ENCODE results near the gene PAQR3.
"Not testable (repeated sequence)": the region's sequence is repeated elsewhere in the genome, so short reads cannot be mapped to it uniquely, and the experiment has no call there.

PAQR3 gene

DNA sequence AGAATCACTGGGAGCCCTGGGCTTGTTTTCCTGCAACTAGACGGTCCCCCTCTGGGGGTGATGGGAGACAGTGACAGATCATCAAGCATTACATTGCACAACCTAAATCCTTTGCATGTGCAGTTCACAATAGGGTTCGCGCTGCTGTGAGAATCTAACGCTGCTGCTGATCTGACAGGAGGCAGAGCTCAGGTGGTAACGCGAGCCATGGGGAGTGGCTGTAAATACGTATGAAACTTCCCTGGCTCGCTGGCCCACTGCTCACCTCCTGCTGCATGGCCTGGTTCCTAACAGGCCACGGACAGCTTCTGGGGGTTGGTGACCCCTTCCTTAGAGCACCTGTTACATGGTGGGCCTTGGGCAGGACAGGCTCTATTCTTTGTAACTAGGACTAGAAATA lies 10.4 kb downstream of the PAQR3 start:
- DNase-seq (ENCODE audit: low read depth, low spot score) = no peak

DNA sequence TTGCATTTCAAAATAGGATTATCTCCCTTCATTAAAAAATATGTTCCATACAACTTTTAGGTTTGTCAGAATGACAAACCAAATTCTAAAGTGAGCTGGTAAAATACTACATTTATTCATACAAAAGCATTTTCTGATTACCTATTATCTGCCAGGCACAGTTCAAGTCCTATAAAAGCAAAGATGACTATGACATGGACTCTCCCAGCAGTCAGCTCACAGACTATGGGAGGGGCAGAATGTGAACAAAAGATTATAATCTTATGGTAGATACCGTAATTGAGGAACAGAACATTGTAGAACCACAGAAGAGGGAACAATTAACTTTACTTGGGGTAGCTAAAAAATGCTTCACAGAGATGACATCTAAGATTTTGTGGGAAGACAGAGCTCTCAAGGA lies 12.4 kb downstream of the PAQR3 start:
- DNase-seq (ENCODE audit: low read depth, low spot score) = no peak

DNA sequence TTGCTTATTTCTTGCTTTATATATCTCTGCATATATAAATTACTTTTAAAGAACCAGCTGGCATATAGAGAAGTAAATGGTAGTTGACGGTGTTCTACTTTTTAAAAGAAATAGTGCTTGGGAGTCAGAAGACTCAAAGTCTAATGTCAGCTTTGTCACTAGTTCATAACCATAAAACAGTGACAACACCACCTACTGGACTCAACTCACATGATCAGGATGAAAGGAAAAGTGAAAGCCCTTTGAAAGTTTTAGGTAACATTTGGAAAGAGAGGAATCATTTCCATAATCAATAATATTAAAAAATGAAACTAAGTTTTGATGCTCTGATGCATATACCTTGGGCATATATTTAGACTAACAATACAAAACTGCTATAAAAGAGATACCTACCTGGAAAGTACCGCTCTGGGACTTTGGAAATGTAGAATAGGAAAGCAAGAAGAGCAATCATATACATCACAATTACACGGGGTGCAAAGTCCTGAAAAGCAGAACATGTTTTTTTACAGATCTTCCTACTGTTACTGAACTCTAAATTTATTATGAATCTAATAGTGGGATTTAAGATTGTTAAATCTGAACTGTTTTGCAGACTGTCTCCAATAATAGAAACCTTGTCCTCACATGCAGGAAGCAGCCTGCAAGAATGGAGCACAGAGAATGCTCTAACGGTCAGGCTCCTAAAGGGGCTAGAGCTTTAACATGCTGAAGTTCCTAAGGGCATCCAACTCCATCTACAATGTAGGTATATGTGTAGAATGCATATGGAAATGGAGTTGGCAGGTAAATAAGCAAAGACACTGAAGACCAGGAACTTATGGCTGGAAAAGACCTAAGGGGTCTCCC lies 15.6 kb downstream of the PAQR3 start:
- no peak for DNase-seq (ENCODE audit: low read depth, low spot score)

DNA sequence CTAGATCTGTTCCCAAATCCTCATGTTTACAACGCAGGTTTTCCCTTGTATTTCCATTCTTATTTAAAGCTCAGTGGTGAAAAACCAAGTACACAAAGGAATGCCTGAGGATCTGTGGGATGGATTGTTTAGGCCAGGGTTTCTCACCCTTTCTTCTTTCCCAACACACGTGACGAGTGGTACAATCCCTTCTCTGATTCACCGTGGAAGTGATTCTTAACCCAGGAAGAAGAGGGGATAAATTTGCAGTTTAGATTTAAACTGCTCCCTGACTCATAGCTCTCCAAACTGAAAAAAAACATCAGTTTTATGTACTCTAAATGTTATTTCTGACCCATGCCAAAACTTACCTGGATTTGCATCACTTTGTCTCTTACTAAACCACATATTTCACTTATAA lies 17.0 kb downstream of the PAQR3 start:
- no peak for DNase-seq (ENCODE audit: low read depth, low spot score)

DNA sequence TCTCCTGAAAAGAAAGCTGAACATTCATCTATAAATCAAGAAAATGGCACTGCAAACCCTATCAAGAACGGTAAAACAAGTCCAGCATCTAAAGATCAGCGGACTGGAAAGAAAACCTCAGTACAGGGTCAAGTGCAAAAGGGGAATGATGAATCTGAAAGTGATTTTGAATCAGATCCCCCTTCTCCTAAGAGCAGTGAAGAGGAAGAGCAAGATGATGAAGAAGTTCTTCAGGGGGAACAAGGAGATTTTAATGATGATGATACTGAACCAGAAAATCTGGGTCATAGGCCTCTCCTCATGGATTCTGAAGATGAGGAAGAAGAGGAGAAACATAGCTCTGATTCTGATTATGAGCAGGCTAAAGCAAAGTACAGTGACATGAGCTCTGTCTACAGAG lies 28.6 kb downstream of the PAQR3 start:
- DNase-seq (ENCODE audit: low read depth, low spot score) = no peak

DNA sequence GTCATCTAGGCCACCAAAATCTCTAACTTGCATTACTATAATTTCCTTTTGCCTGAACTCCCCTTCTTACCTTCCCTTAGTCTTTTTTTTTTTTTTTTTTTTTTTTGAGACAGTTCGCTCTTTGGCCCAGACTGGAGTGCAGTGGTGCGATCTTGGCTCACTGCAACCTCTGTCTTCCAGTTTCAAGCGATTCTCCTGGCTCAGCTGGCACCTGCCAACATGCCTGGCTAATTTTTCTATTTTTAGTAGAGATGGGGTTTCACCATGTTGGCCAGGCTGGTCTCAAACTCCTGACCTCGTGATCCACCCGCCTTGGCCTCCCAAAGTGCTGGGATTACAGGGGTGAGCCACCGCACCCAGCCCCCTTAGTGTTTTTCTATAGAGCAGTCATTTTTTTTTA lies 30.3 kb downstream of the PAQR3 start:
- not testable (repeated sequence) for DNase-seq (ENCODE audit: low read depth, low spot score)

DNA sequence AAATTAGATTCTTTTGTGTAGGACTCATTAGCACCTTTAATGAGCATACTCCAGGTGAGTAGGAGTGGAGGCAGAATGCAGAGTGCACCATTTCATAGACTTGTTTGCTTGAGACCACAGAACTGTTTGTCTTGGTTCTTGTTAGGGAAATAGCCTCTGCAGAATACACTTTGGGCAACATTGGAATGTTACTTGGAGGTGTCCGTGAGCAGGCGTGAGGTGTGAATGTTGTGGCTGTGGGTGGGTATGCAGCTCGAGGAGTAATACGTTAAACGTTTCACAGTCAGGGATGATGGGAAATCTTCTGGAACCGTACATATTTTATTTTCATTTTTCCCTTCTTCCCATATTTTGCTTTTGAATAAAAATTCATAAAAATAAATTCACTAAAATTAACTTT lies 31.6 kb downstream of the PAQR3 start:
- DNase-seq (ENCODE audit: low read depth, low spot score) = no peak

DNA sequence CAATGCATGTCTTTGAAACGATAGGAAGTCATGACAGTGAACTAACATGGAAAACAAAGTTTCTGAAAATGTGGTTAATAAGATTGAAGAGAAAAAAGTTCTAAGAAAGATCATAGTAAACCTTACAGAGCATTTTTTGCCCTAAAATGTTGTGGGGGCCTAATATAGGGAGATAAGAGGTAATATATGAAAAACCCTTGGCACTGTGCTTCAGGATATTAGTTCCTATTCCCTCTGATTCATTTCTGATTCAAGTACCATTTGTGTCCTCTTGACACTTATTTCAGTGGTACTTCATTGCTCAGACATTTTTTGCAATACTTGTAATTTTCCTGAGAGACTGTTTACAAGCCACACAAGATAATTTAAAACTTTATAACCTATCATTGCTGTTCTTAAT lies 35.1 kb downstream of the PAQR3 start:
- no peak for DNase-seq (ENCODE audit: low read depth, low spot score)

DNA sequence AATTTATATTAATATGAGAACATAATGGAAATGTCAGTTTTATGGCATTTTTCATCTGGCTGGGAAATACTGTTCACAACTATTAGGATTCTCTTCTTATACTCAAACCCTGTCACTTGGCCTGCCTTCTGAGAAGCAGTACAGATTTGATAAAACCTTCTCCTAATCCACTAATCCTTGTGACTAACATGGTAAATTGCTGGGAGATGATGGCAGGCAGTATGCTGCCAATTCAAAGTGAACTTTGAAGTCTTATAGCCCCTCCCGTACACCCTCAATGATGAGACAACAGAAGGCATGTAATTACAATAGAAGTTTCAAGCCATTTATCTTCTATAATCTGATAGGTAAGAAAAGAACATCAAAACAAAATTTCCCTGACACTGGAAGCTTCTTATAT lies 36.9 kb downstream of the PAQR3 start:
- no peak for DNase-seq (ENCODE audit: low read depth, low spot score)

DNA sequence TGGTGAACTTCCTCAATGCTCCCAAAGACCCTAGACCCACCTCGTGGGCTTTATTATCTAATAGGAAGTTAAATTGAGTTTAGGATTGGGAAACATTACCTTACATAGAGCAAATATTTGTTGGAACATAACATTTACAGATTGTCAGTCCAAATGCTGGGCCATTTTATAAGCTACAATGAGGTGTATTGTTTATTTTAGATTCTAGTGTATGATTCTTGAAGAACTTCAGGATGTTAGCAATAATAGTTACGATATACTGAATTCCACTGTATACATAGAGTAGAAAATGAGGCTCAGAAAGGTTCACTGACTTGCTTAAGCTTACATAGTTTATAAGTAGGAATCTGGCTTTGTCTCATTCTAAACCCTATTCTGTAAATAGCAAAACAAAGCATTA lies 37.4 kb downstream of the PAQR3 start:
- DNase-seq (ENCODE audit: low read depth, low spot score) = no peak

DNA sequence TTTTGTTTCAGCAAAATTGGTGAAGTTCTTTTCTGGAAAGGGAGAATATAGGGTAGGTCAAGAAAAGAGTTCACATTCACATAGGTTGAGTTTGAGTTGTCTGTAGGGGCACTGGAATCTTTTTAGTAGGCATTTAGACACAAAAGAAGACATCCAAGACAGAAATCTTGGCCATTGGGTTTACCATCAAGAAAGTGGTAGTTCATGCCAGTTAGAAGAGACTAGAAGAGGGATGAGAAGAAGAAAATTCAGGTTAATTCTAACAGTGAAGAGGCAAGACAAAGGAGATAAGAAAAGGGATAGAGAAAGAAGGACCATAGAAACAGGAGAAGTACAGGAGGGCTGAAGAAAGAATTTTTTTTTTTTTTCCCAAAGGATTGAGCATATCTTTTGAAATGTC lies 39.9 kb downstream of the PAQR3 start:
- DNase-seq (ENCODE audit: low read depth, low spot score) = no peak

DNA sequence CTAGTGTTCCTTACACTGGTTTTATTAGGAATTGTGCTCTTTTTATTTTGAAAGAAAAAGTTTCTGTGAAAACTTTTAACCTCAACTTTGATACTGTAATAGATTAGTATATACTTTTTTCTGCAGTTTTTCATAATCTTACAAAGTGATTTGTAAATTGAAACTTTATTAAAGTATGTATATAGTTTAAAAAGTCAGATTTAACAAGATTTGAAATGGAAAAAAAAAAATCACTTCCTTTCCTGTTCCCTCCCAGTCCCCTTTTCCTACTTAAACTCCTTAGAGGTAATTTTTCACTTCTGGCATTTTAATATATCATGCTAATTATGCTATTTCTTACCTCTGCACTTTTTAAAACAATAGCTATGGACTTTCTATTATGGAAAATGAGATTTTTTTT lies 49.3 kb downstream of the PAQR3 start:
- no peak for DNase-seq (ENCODE audit: low read depth, low spot score)

DNA sequence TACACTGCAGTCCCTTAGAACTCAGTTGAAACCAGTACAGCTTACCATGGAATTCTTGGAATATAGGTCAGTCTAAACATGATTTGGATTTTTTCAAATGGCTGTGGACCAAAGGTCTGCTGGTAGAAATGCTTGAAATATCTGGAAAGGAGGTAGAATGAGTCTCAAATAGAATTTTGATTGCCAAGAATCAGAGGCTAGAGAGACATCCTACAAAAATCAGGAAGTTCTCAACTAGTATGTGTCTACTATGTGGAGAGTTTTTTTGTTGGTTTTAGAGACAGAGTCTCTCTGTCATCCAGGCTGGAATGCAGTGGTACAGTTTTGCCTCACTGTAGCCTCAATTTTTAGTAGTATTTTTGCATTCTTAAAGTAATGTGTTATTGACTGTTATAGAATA lies 53.6 kb downstream of the PAQR3 start:
- no peak for DNase-seq (ENCODE audit: low read depth, low spot score)

DNA sequence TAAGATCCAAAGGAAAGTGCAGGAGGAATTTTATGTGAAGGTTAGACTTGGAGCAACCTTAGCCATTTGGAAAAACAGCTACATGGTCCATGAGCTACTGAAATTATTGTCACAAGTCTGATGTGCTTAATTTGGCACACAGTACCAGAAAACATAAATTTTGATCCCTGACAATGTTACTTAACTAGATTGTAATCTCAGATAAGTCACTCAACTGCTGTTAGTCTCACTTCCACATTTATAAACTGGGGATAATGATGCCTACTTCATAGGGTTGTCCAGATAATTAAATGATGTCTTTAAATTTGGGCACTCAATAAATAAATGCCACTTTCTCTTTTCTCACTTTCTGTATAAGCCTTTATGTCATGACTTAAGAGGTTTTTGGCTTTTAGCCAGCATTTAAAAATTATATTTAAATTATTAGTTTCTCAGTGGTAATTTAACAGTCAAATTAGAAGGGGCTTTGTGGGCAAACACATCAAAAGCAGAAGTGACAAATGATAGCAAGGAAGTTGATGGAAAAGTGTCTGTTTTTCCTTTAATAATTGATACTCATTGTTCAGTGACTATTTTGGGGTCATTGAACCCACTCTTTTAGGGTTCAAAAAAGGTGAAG lies 58.3 kb downstream of the PAQR3 start:
- no peak for DNase-seq (ENCODE audit: low read depth, low spot score)

DNA sequence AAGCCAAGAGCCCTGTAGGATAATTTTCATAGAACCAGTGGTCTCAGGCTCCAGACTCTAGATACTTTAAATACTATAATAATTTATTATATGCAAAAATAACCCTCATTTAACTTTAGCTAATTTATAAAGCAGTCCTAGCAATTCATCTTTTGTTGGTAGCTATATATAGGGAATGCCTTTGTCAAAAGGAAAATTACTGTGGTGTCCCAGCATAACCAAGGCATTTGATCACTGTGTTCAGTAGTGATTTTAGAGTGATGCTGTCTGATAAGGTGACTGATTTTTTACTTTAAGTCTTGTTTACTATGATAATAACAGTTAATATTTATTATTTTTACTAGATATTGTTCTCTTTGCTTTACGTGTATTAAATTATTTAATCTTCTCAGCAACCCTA lies 61.2 kb downstream of the PAQR3 start:
- DNase-seq (ENCODE audit: low read depth, low spot score) = no peak

DNA sequence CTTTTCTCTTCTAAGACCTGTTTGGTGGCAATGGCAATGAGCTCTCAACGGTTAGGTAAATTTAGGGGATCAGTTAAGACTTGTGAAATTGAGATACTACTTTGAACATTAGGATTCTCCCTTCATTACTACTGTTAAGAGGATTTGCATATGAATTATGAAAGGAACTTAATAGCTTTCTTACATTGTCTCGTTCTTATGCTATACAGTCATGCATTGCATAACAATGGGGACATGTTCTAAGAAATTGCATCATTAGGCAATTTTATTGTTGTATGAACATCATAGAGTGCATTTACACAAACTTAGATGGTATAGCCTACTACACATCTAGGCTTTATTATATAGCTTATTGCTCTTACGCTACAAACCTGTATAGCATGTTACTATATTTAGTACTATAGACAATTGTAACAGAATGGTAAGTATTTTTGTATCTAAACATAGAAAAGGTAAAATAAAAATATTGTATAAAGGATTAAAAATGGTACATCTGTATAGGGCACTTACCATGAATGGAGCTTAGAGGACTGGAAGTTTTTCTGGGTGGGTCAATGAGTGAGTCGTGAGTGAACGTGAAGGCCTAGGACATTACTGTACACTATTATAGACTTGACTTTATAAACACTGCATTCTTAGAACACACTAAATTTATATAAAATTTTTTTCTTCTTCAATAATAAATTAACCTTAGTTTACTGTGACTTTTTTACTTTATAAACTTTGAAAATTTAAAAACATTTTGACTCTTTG lies 62.5 kb downstream of the PAQR3 start:
- DNase-seq (ENCODE audit: low read depth, low spot score) = no peak

DNA sequence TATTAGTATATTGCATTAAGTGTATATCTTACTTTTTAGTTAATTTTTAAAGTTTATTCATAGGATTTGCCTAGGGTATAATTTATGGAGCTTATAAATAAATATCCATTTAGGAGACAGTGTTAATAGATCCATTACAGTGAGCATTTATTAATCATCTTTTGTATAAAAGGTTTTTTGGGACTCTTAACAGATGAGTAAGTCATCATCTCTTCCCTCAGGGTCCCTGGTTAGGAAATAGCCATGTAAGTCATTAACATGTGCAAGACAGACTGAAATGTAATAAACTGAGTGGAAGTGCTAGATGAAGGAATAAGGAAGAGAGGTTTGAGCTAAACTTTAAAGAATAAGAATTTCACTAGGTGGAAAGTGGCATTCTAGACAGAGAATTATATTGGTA lies 69.2 kb downstream of the PAQR3 start:
- no peak for DNase-seq (ENCODE audit: low read depth, low spot score)

DNA sequence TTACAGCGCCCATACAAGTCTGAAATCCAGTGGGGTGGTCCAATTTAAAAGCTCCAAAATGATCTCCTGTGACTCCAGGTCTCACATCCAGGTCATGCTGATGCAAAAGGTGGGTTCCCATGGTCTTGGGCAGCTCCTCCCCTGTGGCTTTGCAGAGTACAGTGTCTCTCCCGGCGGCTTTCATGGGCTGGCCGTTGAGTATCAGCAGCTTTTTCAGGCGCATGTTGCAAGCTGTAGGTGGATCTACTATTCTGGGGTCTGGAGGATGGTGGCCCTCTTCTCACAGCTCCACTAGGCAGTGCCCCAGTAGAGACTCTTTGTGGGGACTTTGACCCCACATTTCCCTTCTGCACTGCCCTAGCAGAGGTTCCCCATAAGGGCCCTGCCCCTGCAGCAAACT lies 70.5 kb downstream of the PAQR3 start:
- DNase-seq (ENCODE audit: low read depth, low spot score) = not testable (repeated sequence)

DNA sequence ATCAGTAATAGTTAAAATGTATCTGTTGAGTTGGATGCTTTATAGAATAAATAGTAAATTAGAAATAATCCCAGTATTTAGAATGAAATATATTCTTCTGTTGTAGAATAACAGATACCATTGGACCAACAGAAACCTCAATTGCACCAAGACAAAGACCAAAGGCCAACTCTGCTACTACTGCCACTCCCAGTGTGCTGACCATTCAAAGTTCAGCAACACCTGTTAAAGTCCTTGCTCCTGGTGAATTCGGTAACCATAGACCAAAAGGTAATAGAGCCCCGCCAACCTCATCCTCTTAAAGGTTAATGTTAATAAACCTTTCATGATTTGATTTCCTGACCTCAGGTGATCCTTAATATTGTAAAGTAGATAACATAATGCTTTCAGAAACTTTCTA lies 73.8 kb downstream of the PAQR3 start:
- DNase-seq (ENCODE audit: low read depth, low spot score) = no peak

DNA sequence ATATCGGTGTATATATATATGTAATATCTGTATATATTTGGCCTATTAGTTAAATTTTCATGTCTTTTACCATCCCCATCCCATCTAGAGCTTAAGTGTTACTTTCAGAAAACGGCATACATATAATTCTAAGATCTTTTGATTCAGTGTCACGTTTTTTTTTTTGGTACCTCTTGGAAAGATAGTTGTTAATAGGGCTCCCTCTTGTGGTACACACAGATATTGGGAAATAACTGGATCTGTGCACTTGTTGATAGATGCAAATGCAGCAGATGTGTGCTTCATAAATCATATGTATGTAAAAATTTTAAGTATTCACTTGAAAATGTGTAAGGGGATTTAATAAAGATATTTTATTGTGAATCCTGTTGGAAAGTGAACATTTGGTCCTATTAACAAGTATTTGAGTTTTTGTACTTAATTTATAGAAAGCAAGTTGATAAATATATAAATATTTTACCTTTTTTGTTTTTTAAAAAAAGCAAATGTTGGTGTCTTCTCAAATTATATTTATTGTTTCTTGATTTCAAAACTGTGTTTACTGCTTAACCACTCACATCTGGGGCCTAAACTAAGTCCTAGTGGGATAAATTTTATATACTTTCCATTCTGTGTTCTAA lies 74.7 kb downstream of the PAQR3 start:
- DNase-seq (ENCODE audit: low read depth, low spot score) = no peak

DNA sequence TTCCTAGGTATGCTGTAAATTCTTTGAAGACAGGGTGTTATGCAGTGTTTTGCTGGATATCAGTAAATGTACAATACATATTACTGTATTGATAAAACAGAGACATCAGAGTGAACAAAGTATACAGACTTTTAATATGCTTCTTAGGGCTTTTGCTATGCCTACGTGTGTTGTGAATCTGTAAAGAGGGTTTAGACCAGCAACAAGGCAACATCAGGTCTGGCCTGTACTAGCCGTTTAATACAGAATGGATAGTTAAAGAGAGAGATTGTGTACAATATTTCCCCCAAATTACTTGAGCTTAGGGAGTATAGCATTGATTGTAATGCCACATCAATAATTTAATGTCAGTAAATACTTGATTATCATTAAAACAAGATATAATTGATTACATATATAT lies 75.2 kb downstream of the PAQR3 start:
- no peak for DNase-seq (ENCODE audit: low read depth, low spot score)

DNA sequence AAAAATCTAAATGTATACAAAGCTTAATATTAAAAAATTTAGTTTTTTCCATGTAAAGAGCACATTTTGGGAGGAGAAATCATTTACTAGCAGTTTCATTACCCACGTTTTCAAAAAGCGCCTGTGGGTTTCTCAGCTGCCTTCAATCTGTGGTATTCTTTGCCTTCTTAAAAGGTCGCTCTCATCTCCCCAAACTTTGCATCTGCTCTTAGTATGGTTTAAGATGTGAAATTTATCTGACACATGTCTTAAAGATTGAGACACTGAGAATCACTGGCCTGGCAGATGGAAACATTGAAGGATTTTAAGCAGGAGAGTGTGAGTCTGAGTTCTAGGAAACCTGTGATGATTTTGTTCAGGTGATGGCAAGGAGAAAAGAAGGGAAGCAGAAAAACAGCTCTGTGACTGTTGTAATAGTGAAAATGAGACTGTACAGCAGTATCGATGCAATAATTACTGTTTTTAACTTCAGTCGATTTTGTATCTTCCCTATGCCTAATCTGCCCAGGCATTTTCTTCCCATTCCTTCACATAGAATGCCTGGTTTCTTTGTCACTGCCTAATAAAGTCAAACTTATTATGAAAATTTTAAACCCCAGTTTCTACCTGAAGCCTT lies 75.9 kb downstream of the PAQR3 start:
- DNase-seq (ENCODE audit: low read depth, low spot score) = no peak
